Astrocyte of the spinal cord (primary cell): Measurements from ENCODE around the gene SDF2L1.

Experiments used
- DNase-seq: peaks from one replicate; pipeline ENCODE4 v3.0.0; 2011; ENCODE audit warnings: low read depth, low spot score
- H3K4me3 ChIP-seq: 2 replicates; pipeline ENCODE4 v1.5.1; 2011; ENCODE audit warnings: low read depth, mild to moderate bottlenecking, low read length, moderate library complexity
- in situ Hi-C: cut with HindIII; loops from 2 replicates; pipeline ENCODE4 v1.10.0; 2017; ENCODE audit warnings: low sequenced_read_pairs
- TF ChIP-seq, protein P1 (sequence below): IDR thresholded peaks from 2 replicates; pipeline ENCODE4 v1.5.1; 2012; ENCODE audit warnings: low read depth, mild to moderate bottlenecking, low read length, inconsistent platforms

Gene SDF2L1

DNA sequence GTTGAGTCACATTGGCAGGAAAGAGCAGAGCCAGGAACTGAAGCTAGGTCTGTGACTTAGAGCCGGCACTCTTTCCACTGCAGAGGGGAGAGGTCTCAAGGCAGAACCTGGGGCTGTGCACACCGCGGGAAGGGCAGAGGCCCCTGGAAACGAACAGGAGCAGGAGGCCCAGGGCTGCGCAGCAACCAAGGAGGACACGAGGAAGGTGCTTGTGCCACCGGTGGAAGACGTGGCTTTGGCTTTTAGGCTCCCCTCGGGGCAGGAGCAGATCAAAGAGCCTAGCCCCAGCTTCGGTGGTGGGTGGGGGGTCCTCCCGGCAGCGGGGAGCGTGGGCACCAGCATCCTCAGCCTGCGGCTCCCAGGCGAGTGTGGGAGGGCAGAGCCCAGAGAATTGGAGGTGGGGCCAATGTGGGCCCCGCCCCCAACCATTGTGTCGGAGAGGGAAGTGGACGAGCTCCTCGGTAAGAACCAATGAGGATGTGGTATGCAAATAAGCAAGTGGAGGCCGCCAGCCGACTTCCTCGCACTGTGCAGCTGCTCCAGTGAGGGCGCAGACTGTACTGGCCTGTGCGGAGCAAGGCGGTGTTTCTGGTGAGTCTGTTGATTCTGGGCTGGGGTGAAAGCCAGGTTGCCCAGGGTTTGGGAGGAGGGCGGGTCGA lies 9.7 kb upstream of the SDF2L1 start, which contains the start of gene CCDC116:
CCDC116 (plus strand) TSS at position 524 of the 659 bp plus-strand sequence. CDS start 422 bp downstream, outside the sequence.
- in situ Hi-C loops = no loop called here
- TF ChIP-seq, protein P1, sequence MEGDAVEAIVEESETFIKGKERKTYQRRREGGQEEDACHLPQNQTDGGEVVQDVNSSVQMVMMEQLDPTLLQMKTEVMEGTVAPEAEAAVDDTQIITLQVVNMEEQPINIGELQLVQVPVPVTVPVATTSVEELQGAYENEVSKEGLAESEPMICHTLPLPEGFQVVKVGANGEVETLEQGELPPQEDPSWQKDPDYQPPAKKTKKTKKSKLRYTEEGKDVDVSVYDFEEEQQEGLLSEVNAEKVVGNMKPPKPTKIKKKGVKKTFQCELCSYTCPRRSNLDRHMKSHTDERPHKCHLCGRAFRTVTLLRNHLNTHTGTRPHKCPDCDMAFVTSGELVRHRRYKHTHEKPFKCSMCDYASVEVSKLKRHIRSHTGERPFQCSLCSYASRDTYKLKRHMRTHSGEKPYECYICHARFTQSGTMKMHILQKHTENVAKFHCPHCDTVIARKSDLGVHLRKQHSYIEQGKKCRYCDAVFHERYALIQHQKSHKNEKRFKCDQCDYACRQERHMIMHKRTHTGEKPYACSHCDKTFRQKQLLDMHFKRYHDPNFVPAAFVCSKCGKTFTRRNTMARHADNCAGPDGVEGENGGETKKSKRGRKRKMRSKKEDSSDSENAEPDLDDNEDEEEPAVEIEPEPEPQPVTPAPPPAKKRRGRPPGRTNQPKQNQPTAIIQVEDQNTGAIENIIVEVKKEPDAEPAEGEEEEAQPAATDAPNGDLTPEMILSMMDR = no peak
- no peak within 1 kb of the TSS for H3K4me3 ChIP-seq
- no peak for DNase-seq

DNA sequence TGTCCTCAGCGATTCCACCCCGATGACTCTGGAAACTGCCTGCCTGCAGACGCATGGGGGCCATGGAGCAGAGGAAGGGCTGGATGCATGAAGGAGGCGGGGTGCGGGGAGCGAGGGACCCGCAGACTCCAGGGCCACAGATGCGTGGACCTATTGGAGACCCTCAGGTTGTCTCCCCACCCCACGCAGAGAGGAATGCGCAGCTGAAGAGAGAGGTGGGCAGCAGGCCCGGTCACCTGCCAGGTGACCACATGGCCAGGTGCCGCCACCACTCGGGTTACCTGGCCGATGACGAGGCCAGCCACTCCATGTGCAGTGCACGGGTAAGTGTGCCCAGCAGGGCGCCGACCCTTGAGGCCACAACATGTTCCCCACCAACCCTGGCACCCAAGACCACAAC lies 9.2 kb upstream of the SDF2L1 start:
- in situ Hi-C loops = no loop called here
- DNase-seq = no peak
- H3K4me3 ChIP-seq = no peak overlapping the region
- TF ChIP-seq, protein P1 = no peak

DNA sequence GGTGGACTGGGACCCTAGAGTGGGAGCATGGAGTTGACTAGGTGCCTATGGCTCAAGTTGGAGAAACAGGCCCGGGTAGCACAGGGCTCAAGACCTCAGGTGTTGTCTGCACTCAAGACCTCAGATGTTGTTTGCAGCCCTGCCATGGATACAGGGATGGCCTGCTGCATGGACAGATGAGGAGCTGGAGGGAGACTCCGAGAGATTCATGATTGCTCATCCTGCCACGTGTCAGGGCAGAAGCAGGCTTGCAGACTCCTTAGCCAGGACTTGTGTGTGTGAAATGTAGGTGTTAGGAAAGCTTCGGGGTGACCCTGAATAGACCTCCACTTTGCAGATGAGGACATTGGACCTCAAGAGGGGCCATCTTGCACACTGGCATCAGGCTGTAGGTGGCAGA lies 8.6 kb upstream of the SDF2L1 start:
- no peak overlapping the region for H3K4me3 ChIP-seq
- DNase-seq = no peak
- in situ Hi-C loops = no loop called here
- TF ChIP-seq, protein P1 = no peak

DNA sequence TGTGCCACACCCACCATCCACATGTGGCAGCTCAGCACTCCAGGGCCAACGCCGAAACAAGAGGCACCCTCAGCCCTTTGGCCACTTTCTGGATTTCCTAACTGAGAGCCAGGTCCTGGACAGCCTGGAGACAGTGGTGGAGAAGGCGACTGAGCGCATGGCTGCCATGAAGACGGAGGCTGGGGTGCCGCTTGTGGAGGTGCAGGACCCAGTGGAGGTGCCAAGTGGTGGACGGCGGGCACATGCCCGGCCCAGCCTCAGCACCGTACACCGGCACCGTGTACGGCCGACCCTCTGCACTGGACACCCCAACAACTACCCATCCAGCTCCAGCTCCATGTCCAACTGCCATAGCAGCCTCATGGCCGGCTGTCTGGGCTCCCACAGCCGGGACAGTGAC lies 8.0 kb upstream of the SDF2L1 start:
- no peak for DNase-seq
- no peak overlapping the region for H3K4me3 ChIP-seq
- TF ChIP-seq, protein P1 = no peak
- in situ Hi-C loops = no loop called here

DNA sequence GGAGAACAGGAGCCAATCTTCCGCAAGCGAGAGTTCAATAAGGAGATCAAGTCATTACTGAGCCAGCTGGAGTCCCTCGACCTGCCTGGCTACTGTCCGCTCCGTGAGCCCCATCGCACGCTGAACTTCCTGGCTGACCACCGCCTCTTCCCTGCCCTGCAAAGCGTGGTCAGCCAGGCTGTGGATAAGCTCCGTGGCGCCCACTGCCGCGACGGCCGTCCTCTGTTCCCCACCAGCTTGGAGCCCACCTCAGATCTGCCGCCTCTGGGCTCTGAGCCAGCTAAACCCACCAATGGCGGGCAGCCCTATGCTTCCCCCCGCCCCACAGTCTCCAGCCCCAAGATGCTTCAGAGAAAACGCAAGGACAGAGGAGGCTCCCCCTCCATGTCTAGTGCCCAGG lies 7.3 kb upstream of the SDF2L1 start:
- no peak overlapping the region for H3K4me3 ChIP-seq
- TF ChIP-seq, protein P1 = no peak
- in situ Hi-C loops = no loop called here
- DNase-seq = no peak

DNA sequence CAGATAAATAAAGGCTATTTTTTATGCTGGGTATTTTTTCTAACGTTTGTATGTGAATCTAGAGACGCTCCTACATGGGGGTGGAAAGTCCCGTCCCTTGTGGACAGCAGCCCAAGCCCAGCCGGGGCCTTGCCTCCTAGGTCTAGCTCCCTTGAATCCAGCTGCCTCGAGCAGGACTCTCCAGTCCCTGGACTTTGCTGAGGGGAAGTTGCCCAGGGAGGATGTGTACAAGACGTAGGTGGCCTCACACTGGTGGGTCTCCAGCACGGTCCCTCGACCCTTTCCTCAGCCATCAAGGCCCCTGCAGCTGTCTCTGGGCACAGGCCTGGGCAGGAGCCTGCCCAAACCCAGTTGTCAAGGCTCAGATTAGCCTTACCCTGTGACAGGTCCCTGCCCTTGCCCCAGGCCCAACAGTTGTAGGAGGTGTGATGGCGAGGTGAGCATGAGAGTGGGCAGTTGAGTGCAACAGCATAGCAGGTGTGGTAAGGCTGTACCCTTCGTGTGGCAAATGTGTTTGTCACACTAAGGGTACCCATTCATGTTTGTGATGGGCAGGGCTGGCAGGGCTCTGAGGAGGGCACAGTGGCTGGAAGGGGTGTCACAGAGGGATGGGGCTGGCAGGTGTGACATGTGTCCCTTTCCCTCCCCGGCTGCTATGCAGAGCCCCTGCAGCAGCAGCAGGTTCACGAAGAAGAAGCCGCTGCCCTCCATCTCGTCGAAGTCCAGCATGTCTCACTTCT lies 6.2 kb upstream of the SDF2L1 start:
- H3K4me3 ChIP-seq = no peak overlapping the region
- no peak for DNase-seq
- TF ChIP-seq, protein P1 = no peak
- in situ Hi-C loops = no loop called here
